Measurements from ENCODE around the gene JPH2. TPM values are rescaled to one million over a fixed set of nuclear protein-coding genes. Genes with fewer than 3 reads are reported as not detected.

JPH2 gene
- total and polyA plus RNA-seq, 2 of the 4 experiments (the other 2 are of a cell fraction) = 0.44 to 0.54 TPM

GRCh38 chr20:44117296-44118184, 69.4 kb downstream of the JPH2 start (continued):
- TF ChIP-seq MXI1 (IDR thresholded peaks at IDR 0.05; ENCODE audit: borderline replicate concordance, low read depth, low read length) = no peak
- TF ChIP-seq RCOR1 (IDR thresholded peaks at IDR 0.05; ENCODE audit: insufficient replicate concordance, low read length) = no peak
